HG02884 (cell line): ENCODE data around the gene PLEKHA5.
"Not testable (repeated sequence)": the region's sequence is repeated elsewhere in the genome, so short reads cannot be mapped to it uniquely, and the experiment has no call there.

Source experiments
- ATAC-seq: cut with Tn5 transposase; IDR thresholded peaks from one replicate; pipeline ENCODE4 v1.9.1; 2021; ENCODE audit warnings: mild to moderate bottlenecking, moderate library complexity; ENCODE audit not compliant: unreplicated experiment

Gene PLEKHA5

DNA sequence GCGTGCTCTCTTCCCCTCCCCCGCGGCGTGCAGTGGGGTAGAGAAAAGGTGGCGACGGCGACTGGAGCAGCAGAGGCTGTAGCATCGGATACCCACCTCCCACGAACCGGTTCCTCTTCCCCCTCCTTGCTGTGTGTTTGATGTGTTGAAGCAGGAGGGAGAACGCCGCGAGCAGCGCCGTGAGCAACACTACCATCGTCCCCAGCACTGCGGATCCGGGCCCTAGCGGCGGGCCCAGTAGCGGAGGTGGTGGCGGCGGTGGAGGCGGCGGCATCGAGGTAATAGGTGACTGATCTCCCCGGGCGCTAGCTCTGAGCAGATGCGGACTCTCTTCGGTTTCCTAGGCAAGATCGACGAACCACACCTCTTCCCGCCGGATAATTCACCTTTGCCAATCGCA is 176.8 kb downstream of the PLEKHA5 start:
- no peak for ATAC-seq

DNA sequence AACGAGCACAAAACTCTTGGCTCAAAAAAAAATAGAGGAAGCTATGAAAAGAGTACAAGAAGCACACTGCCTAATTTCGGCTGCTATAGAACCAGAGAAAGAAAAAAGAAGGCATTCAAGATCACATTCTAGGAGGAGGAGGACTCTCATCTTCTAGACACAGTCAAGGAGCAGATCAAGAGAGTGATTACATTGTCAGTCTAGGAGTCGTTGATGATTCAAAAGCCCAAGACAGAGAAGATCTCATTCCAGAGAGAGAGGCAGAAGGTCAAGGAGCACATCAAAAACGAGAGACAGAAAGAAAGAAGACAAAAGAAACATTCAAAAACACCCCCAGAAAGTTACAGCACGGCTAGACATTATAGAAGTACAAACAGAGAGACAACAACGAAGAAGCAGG is 177.9 kb downstream of the PLEKHA5 start:
- no peak for ATAC-seq

GRCh38 chr12:19311165-19311564 is 181.6 kb downstream of the PLEKHA5 start:
- no peak for ATAC-seq

DNA sequence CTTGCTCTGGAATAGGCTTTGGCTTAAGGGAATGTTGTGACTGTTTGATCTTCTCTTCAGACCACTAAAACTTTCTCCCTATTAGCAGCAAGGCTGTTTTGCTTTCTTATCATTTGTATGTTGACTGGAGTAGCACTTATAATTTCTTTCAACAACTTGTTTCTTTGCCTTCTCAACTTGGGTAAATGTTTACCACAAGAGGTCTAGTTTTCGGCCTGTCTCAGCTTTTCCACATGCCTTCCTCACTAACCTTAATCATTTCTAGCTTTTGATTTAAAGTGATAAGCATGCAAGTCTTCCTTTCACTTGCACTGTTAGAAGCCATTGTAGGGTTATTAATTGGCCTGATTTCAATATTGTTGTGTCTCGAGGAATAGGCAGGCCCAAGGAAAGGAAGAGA is 183.1 kb downstream of the PLEKHA5 start:
- no peak for ATAC-seq

DNA sequence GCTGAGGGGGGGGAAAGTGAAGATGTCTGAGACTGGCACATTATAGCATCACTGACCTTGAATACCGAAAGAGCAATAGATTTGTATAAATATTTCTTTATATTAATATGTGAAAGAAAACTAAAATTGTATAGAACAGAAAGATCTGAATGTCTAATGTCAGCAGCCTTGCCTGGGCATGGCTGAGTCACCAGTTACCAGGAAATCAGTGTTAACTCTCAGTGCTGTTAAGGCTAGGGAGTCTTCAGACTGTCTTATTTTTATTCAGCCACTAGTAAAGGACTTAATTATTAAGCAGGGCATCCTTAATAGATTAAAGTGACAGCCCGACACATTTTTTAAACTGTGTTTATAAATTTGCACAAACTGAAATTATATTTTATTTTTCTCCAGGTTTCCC is 186.9 kb downstream of the PLEKHA5 start:
- no peak for ATAC-seq

GRCh38 chr12:19322376-19322775 is 192.8 kb downstream of the PLEKHA5 start:
- no peak for ATAC-seq

DNA sequence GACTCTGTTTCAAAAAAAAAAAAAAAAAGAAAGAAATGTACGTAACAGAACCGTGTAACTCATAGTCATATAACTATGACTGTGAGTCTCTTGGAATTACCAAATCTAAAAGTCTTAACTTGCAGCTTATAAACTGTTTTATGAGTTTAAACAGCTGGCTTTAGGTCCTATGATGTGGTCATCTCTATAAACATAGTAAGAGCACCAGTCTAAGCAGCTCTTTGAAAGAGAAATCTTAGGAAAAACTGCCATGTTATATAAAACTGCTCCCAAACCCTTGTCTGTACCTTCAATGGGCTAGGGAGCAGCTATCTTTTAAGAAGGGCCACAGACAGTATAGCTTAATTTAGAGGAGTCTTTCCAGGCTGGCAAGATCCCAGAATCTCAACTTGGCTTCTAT is 194.3 kb downstream of the PLEKHA5 start:
- ATAC-seq, result no peak

DNA sequence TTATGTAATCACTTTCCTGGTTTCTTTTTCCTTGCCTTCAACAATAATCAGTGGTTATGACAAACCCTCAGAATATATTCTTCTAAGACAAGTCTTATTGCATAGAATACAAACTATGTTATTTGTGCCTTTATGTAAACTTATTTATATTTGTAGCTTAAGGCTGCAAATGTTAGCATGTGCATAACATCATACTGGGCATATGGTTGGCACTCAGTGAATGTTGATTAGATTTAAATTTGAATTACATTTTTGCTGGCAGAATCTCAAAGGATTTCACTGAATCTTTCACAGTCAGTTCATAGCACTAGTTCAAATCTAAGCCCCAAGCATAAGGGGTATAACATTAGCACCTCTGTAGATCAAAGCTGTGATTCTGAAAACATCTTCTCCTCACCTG is 196.6 kb downstream of the PLEKHA5 start:
- no peak for ATAC-seq

- no peak for ATAC-seq
Observed at GRCh38 chr12:19332196-19332595, 202.7 kb downstream of the PLEKHA5 start.

DNA sequence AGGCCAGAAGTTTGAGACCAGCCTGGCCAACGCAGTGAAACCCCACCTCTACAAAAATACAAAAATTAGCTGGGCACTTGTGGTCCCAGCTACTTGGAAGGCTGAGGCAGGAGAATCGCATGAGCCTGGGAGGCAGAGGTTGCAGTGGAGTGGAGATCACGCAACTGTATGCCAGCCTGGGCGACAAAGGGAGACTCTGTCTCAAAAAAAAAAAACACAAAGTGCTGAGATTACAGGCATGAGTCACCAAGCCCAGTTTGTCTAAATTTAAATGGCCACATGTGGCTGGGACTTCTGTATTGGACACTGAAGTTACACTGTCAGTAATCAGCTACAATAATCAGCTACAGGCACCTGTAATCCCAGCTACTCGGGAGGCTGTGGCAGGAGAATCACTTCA is 208.9 kb downstream of the PLEKHA5 start:
- no peak for ATAC-seq

DNA sequence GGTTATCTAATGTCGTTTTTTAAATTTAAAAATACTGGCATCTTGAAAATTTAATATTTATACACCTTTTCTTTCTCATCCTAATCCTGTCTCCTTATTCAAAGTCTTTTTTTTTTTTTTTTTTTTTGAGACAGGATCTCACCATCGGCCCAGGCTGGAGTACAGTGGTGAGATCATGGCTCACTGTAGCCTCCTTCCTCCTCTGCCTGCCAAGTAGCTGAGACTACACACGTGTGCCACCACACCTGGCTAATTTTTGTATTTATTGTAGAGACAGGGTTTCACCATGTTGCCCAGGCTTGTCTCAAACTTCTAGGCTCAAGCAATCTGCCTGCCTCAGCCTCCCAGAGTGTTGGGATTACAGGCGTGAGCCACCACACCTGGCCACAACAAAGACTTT is 221.3 kb downstream of the PLEKHA5 start:
- not testable (repeated sequence) for ATAC-seq

DNA sequence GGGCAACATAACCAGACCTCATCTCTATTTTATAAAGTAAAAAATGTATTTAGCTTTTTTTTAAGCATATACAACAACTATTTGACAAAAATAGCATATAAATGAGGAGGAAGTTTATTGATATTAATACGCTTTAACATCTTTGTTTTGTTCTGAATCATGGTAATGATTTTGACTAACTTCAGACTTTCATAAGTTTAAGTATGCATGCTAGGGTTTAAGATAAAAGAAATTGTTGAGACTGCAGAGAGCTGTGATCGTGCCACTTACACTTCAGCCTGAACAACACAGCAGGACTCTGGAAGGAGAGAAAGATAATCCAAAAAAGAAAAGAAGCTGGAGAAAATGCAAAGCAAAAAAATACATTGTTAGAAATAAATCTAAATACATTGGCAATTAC is 221.8 kb downstream of the PLEKHA5 start:
- ATAC-seq, result no peak

- ATAC-seq, result no peak
Observed at GRCh38 chr12:19369691-19370148, 240.2 kb downstream of the PLEKHA5 start.

- no peak for ATAC-seq
Observed at GRCh38 chr12:19373586-19373985, 244.1 kb downstream of the PLEKHA5 start.

- ATAC-seq, result no peak
Observed at GRCh38 chr12:19375888-19376287, 246.4 kb downstream of the PLEKHA5 start.

- no peak for ATAC-seq
Observed at GRCh38 chr12:19376691-19377090, 247.2 kb downstream of the PLEKHA5 start.

DNA sequence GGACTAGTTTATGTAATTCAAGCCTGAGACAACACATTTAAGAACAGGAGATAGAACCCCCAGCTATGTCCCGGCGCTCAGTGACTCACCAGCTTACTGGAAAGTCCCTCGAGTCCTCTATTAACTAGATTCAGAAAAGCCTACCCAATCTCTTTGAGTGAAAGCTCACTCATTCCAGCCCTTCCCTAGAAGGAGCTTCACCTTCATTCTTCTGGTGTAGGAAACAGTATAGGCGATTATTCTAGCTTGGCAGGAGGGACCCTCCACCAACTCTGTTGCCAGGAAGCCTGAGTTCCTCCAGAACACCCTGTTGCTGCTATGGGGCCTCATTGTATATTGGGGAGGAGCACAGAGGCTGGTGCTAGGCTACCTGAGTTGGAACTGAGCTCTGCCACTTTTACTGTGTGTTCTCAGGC is 252.6 kb downstream of the PLEKHA5 start:
- ATAC-seq, result peak; percentile 93

DNA sequence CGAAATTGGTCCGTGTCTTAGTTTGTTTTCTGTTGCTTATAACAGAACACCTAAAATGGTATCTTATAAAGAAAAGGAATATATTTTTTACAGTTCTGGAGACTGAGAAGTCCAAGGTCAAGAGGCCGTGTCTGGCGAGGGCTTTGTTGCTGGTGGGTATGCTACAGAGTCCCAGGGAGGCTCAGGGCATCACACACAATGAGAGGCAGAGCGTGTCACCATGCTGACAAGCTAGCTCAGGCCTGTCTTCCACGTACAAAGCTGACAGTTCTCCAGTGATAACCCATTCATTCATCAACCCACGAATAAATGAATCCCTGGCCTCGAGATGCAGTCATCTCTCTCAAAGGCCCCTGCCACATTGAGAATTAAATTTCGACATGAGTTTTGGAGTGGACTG is 253.0 kb downstream of the PLEKHA5 start:
- no peak for ATAC-seq

- no peak for ATAC-seq
Observed at GRCh38 chr12:19387161-19387560, 257.6 kb downstream of the PLEKHA5 start.

- no peak for ATAC-seq
Observed at GRCh38 chr12:19388131-19388549, 258.6 kb downstream of the PLEKHA5 start.

DNA sequence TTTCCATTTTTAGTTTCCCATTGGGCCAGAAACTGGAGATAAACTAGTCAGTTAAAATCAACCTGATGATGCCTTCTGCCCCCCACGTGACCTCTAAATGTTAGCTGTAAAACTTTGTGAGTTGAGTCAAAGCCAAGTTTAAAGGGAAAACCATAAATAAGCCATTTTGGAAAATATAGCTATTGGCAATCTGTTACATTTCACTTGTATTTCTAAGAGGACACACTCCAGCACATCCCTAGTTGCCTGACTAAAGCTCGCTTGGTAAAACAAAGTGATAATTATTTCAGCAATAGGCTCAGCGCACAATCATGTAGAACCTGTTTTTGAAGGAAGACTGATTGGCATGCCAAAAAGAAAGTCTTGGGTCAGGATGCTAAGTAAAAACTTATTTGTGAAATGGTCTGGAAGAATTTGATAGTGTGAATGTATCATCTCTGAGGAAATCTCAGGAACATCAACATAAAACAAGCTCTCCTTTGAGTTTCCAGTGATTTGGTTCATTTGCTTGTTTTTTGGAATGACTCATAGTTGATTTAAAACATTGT is 260.6 kb downstream of the PLEKHA5 start:
- no peak for ATAC-seq

- ATAC-seq, result not testable (repeated sequence)
Observed at GRCh38 chr12:19392644-19393043, 263.1 kb downstream of the PLEKHA5 start.

DNA sequence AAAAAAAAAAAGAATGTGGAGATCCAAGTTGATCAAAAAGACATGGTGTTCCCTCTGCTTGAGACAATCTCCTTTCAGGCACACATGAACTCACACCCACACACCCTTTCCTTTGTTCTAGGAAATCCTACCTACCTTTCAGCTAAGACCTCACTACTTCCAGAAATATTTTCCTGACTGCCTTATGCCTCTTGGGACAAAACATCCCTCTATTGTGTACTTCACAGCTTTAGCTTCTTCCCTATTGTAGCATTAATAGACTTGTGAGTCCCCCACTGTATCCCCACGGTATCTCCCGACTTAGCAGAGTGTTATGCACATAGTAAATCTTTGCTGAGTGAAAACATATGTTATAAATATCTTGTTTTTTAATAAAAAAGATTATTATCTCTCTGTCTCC is 264.9 kb downstream of the PLEKHA5 start:
- no peak for ATAC-seq
